Epithelial cell of prostate (primary cell): ENCODE results near the gene MUC4.

Source experiments
- DNase-seq: peaks from one replicate; pipeline ENCODE4 v3.0.0-alpha.2; 2011; ENCODE audit warnings: low read depth, low spot score
- H3K27ac ChIP-seq: fragments of 450-650 bp; 2 replicates; pipeline ENCODE4 v1.5.1; 2017; ENCODE audit warnings: mild to moderate bottlenecking

The MUC4 gene

GRCh38 chr3:195708061-195708460 is 103.7 kb downstream of the MUC4 start:
- no peak overlapping the region for H3K27ac ChIP-seq
- DNase-seq, result no peak

- H3K27ac ChIP-seq, result no peak overlapping the region
These were observed 106.4 kb downstream of the MUC4 start for GRCh38 chr3:195705081-195705991.

GRCh38 chr3:195704433-195704999 is 107.2 kb downstream of the MUC4 start:
- no peak for DNase-seq

More at GRCh38 chr3:195705081-195705991, 106.4 kb downstream of the MUC4 start:
- no peak for DNase-seq

GRCh38 chr3:195703776-195704175 is 108.0 kb downstream of the MUC4 start:
- no peak overlapping the region for H3K27ac ChIP-seq
- DNase-seq, result no peak

More at GRCh38 chr3:195704433-195704999, 107.2 kb downstream of the MUC4 start:
- no peak overlapping the region for H3K27ac ChIP-seq

- H3K27ac ChIP-seq, result no peak overlapping the region
- DNase-seq, result no peak
These were observed 110.5 kb downstream of the MUC4 start for GRCh38 chr3:195701042-195701915.

GRCh38 chr3:195700319-195700718 is 111.4 kb downstream of the MUC4 start:
- H3K27ac ChIP-seq, result no peak overlapping the region
- DNase-seq, result no peak

- no peak overlapping the region for H3K27ac ChIP-seq
- no peak for DNase-seq
These were observed 111.9 kb downstream of the MUC4 start for GRCh38 chr3:195699860-195700259.

GRCh38 chr3:195699388-195699771 is 112.3 kb downstream of the MUC4 start:
- DNase-seq, result no peak

GRCh38 chr3:195698647-195699387 is 112.9 kb downstream of the MUC4 start:
- H3K27ac ChIP-seq, result peak overlapping the region; percentile 22
- DNase-seq, result no peak

More at GRCh38 chr3:195699388-195699771, 112.3 kb downstream of the MUC4 start:
- no peak overlapping the region for H3K27ac ChIP-seq

GRCh38 chr3:195698325-195698646 is 113.4 kb downstream of the MUC4 start:
- no peak for DNase-seq
- peak overlapping the region; percentile 22 for H3K27ac ChIP-seq

GRCh38 chr3:195697582-195698324 is 114.0 kb downstream of the MUC4 start:
- DNase-seq, result peak; percentile 59
- peak overlapping the region; percentile 22 for H3K27ac ChIP-seq
